ENCODE results near the gene HABP4.
"Not testable (repeated sequence)": the region's sequence is repeated elsewhere in the genome, so short reads cannot be mapped to it uniquely, and the experiment has no call there.

Gene HABP4

GRCh38 chr9:96498796-96499195 lies 48.8 kb downstream of the HABP4 start:
- no peak overlapping the region for H3K27ac ChIP-seq
- TF ChIP-seq CTCF (conservative IDR thresholded peaks at IDR 0.05) (no peak), ZFX (IDR thresholded peaks at IDR 0.05) (no peak)

- H3K27ac ChIP-seq, result no peak overlapping the region
- TF ChIP-seq CTCF (conservative IDR thresholded peaks at IDR 0.05) (no peak), ZFX (IDR thresholded peaks at IDR 0.05) (no peak)
These were observed 49.3 kb downstream of the HABP4 start for GRCh38 chr9:96499257-96499656.

- TF ChIP-seq CTCF (conservative IDR thresholded peaks at IDR 0.05) (no peak), ZFX (IDR thresholded peaks at IDR 0.05) (no peak)
- H3K27ac ChIP-seq, result no peak overlapping the region
These were observed 51.0 kb downstream of the HABP4 start for GRCh38 chr9:96500696-96501632.

GRCh38 chr9:96501633-96502538 lies 51.9 kb downstream of the HABP4 start:
- no peak overlapping the region for H3K27ac ChIP-seq
- TF ChIP-seq CTCF (conservative IDR thresholded peaks at IDR 0.05), result no peak
- TF ChIP-seq ZFX (IDR thresholded peaks at IDR 0.05), result no peak

GRCh38 chr9:96502539-96503373 lies 52.8 kb downstream of the HABP4 start:
- TF ChIP-seq CTCF (conservative IDR thresholded peaks at IDR 0.05), result no peak
- no peak for TF ChIP-seq ZFX (IDR thresholded peaks at IDR 0.05)
- no peak overlapping the region for H3K27ac ChIP-seq

- not testable (repeated sequence) for H3K27ac ChIP-seq
These were observed 53.4 kb downstream of the HABP4 start for GRCh38 chr9:96503374-96503748.

- TF ChIP-seq ZFX (IDR thresholded peaks at IDR 0.05) (no peak), CTCF (conservative IDR thresholded peaks at IDR 0.05) (no peak)
- no peak overlapping the region for H3K27ac ChIP-seq
These were observed 53.9 kb downstream of the HABP4 start for GRCh38 chr9:96503918-96504317.

All from C4-2B (cell line).